Glomerular endothelial cell (primary cell): ENCODE measurements around the gene IL1RAPL2. TPM values are rescaled to one million over a fixed set of nuclear protein-coding genes. Genes with fewer than 3 reads are reported as not detected.
"Not testable (repeated sequence)": the region's sequence is repeated elsewhere in the genome, so short reads cannot be mapped to it uniquely, and the experiment has no call there.

ENCODE experiments used
- DNase-seq: peaks from one replicate; pipeline ENCODE4 v3.0.0-alpha.2; 2011; ENCODE audit warnings: low read depth, low spot score; ENCODE audit errors: extremely low read depth
- total RNA-seq: library from RNA; depleted of rRNA; stranded (reverse); fragments of >200 nt; gene quantifications from 2 replicates; pipeline ENCODE4 v1.2.3, GENCODE V29; 2015

IL1RAPL2 gene
- total RNA-seq, 1 donor from 2014 or later: not detected

GRCh38 chrX:104669063-104669462, 103.1 kb downstream of the IL1RAPL2 start:
- no peak for DNase-seq

GRCh38 chrX:104670051-104670450, 104.1 kb downstream of the IL1RAPL2 start:
- DNase-seq: no peak

- not testable (repeated sequence) for DNase-seq
Observed at GRCh38 chrX:104677517-104677916, 111.5 kb downstream of the IL1RAPL2 start.

- DNase-seq: no peak
Observed at GRCh38 chrX:104679175-104679574, 113.2 kb downstream of the IL1RAPL2 start.

- no peak for DNase-seq
Observed at GRCh38 chrX:104681214-104681613, 115.2 kb downstream of the IL1RAPL2 start.

- DNase-seq: no peak
Observed at GRCh38 chrX:104684077-104684476, 118.1 kb downstream of the IL1RAPL2 start.

GRCh38 chrX:104695593-104695992, 129.6 kb downstream of the IL1RAPL2 start:
- no peak for DNase-seq

- DNase-seq: no peak
Observed at GRCh38 chrX:104696667-104697066, 130.7 kb downstream of the IL1RAPL2 start.

GRCh38 chrX:104697294-104697693, 131.3 kb downstream of the IL1RAPL2 start:
- no peak for DNase-seq

- DNase-seq: no peak
Observed at GRCh38 chrX:104707042-104707441, 141.0 kb downstream of the IL1RAPL2 start.

GRCh38 chrX:104707572-104707971, 141.6 kb downstream of the IL1RAPL2 start:
- DNase-seq: no peak

GRCh38 chrX:104712515-104712914, 146.5 kb downstream of the IL1RAPL2 start:
- no peak for DNase-seq

- DNase-seq: no peak
Observed at GRCh38 chrX:104721854-104722253, 155.9 kb downstream of the IL1RAPL2 start.

- no peak for DNase-seq
Observed at GRCh38 chrX:104728456-104728855, 162.5 kb downstream of the IL1RAPL2 start.

- no peak for DNase-seq
Observed at GRCh38 chrX:104742355-104742754, 176.4 kb downstream of the IL1RAPL2 start.

- DNase-seq: no peak
Observed at GRCh38 chrX:104745152-104745551, 179.2 kb downstream of the IL1RAPL2 start.

- no peak for DNase-seq
Observed at GRCh38 chrX:104749951-104750610, 184.1 kb downstream of the IL1RAPL2 start.

GRCh38 chrX:104762641-104763040, 196.6 kb downstream of the IL1RAPL2 start:
- no peak for DNase-seq

- DNase-seq: no peak
Observed at GRCh38 chrX:104789784-104790183, 223.8 kb downstream of the IL1RAPL2 start.

GRCh38 chrX:104795804-104796203, 229.8 kb downstream of the IL1RAPL2 start:
- no peak for DNase-seq

GRCh38 chrX:104803219-104803618, 237.2 kb downstream of the IL1RAPL2 start:
- DNase-seq: no peak

GRCh38 chrX:104806346-104806745, 240.3 kb downstream of the IL1RAPL2 start:
- no peak for DNase-seq

GRCh38 chrX:104833401-104833800, 267.4 kb downstream of the IL1RAPL2 start:
- no peak for DNase-seq
